SU-DHL-6 (cell line): ENCODE data around the gene PDCD5.

ENCODE experiments used
- EZH2phosphoT487 ChIP-seq: fragments of 200-600 bp; sonication (generic), shearing (Covaris generic); conservative IDR thresholded peaks from 2 replicates; pipeline ENCODE4 v1.6.1; 2018; ENCODE audit warnings: mild to moderate bottlenecking, antibody characterized with exemption, low read length, moderate library complexity, mixed read lengths
- TF ChIP-seq, protein P1 (sequence below): fragments of 200-600 bp; sonication (generic); IDR thresholded peaks from one replicate; pipeline ENCODE4 v1.5.1; 2017; ENCODE audit warnings: antibody characterized with exemption, mild to moderate bottlenecking, low read length, moderate library complexity; ENCODE audit not compliant: insufficient read depth, poor library complexity, severe bottlenecking

DNA sequence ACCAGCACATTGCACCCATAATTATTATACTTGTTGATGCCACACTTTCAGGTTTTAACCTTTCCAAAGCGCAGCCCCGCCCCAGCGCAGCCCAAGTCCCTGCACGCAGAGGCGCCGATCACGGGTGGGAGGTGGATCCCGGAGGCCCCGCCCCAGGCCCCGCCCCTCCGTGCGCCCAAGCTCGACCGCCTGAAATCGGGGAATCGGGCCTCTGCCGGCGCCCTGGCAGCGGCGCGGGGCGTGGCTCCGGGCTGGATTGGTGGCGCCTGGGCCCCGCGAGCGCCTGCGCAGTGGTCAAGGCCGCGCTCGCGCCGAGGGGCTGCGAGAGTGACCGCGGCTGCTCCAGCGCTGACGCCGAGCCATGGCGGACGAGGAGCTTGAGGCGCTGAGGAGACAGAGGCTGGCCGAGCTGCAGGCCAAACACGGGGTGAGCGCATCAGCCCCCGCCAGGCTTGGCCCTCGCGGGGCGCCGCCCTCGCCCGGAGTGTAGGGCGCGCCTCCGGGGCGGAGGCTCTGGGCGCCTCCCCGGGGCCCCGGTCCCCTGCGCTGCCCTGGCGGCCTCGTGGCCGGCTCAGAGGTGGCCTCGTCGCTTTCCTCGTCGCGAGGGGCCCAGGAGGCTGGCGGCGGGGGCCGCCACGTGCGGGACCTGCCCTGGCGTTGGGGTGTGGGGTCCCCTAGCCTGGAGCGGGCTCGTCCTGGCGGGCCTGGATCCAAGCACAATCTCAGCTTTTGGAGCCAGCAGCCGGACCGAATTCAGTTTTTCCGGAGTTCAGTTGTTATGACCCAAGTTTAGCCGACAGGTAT is at the start of gene PDCD5:
- TF ChIP-seq, protein P1, sequence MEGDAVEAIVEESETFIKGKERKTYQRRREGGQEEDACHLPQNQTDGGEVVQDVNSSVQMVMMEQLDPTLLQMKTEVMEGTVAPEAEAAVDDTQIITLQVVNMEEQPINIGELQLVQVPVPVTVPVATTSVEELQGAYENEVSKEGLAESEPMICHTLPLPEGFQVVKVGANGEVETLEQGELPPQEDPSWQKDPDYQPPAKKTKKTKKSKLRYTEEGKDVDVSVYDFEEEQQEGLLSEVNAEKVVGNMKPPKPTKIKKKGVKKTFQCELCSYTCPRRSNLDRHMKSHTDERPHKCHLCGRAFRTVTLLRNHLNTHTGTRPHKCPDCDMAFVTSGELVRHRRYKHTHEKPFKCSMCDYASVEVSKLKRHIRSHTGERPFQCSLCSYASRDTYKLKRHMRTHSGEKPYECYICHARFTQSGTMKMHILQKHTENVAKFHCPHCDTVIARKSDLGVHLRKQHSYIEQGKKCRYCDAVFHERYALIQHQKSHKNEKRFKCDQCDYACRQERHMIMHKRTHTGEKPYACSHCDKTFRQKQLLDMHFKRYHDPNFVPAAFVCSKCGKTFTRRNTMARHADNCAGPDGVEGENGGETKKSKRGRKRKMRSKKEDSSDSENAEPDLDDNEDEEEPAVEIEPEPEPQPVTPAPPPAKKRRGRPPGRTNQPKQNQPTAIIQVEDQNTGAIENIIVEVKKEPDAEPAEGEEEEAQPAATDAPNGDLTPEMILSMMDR: no peak
- TF ChIP-seq EZH2phosphoT487: no peak
